Stomach (tissue), 4 donors: Measurements from ENCODE around the gene COA1.

Source experiments
- CTCF ChIP-seq, 7 experiments: fragments of 450-650 bp in 4 of 7; fragments of 200-600 bp in 3 of 7; sonication (generic) in 3 of 7; IDR thresholded peaks; one replicate each; pipeline ENCODE4 v1.5.1; 2016 to 2019; ENCODE audit warnings: antibody characterized with exemption in 7 of 7, control low read depth in 2 of 7, mild to moderate bottlenecking in 1 of 7
- EP300 ChIP-seq: sonication (generic); formaldehyde crosslinking; IDR thresholded peaks from one replicate; pipeline ENCODE4 v1.6.1; 2017; ENCODE audit warnings: antibody characterized with exemption
- POLR2A ChIP-seq, 4 donors: fragments of 450-650 bp; IDR thresholded peaks; one replicate each; pipeline ENCODE4 v1.6.1; 2016; ENCODE audit warnings: antibody characterized with exemption in 4 of 4, control low read depth in 2 of 4, mild to moderate bottlenecking in 1 of 4, moderate library complexity in 1 of 4

GRCh38 chr7:43735802-43736603, 6.7 kb upstream of the COA1 start:
- TF ChIP-seq CTCF (IDR thresholded peaks at IDR 0.05) (no peak), POLR2A (IDR thresholded peaks at IDR 0.05) (no peak), EP300 (no peak)
